ENCODE measurements around the gene G6PD. TPM values are rescaled to one million over a fixed set of nuclear protein-coding genes. Genes with fewer than 3 reads are reported as not detected.

G6PD gene
- total RNA-seq, 1 experiment from 2014 or later, result 72.8 TPM

DNA sequence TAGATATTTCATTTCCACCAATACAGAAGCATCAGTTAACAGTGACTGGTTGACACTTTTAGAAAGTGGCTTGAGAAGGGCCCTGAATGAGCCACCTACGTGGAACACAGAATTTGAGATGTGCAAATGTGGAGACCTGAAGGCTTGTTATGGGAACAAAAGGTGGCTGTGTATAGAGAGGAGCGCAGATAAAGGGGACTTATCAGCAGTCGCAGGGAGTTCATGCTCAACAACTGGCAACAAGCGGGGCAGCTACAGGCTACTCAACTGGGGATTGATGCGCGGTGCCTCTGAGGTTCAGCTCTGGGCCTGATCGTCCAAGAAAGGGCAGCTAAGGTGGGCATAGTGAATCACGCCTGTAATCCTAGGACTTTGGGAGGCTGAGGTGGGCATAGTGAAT lies 27.3 kb downstream of the G6PD start:
- Mint-ChIP-seq H3K4me3 (no peak overlapping the region), H3K4me1 (peaks cover 14% of the 10 kb centered on the region), H3K9me3 (no peaks in the 10 kb centered on the region), H3K27ac (no peak overlapping the region), H3K36me3 (no peaks in the 10 kb centered on the region), H3K27me3 (ENCODE audit: low read depth) (peaks cover 50% of the 10 kb centered on the region)
- DNase-seq (ENCODE audit: low spot score) (no peak), ATAC-seq (no peak)
- TF ChIP-seq ZNF396 (CRISPR knock-in tag; IDR thresholded peaks at IDR 0.05; ENCODE audit: borderline replicate concordance), result no peak
- TF ChIP-seq, protein P1, sequence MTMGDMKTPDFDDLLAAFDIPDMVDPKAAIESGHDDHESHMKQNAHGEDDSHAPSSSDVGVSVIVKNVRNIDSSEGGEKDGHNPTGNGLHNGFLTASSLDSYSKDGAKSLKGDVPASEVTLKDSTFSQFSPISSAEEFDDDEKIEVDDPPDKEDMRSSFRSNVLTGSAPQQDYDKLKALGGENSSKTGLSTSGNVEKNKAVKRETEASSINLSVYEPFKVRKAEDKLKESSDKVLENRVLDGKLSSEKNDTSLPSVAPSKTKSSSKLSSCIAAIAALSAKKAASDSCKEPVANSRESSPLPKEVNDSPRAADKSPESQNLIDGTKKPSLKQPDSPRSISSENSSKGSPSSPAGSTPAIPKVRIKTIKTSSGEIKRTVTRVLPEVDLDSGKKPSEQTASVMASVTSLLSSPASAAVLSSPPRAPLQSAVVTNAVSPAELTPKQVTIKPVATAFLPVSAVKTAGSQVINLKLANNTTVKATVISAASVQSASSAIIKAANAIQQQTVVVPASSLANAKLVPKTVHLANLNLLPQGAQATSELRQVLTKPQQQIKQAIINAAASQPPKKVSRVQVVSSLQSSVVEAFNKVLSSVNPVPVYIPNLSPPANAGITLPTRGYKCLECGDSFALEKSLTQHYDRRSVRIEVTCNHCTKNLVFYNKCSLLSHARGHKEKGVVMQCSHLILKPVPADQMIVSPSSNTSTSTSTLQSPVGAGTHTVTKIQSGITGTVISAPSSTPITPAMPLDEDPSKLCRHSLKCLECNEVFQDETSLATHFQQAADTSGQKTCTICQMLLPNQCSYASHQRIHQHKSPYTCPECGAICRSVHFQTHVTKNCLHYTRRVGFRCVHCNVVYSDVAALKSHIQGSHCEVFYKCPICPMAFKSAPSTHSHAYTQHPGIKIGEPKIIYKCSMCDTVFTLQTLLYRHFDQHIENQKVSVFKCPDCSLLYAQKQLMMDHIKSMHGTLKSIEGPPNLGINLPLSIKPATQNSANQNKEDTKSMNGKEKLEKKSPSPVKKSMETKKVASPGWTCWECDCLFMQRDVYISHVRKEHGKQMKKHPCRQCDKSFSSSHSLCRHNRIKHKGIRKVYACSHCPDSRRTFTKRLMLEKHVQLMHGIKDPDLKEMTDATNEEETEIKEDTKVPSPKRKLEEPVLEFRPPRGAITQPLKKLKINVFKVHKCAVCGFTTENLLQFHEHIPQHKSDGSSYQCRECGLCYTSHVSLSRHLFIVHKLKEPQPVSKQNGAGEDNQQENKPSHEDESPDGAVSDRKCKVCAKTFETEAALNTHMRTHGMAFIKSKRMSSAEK (CRISPR knock-in tag; IDR thresholded peaks at IDR 0.05; ENCODE audit: borderline replicate concordance), result no peak
- TF ChIP-seq, protein P2, sequence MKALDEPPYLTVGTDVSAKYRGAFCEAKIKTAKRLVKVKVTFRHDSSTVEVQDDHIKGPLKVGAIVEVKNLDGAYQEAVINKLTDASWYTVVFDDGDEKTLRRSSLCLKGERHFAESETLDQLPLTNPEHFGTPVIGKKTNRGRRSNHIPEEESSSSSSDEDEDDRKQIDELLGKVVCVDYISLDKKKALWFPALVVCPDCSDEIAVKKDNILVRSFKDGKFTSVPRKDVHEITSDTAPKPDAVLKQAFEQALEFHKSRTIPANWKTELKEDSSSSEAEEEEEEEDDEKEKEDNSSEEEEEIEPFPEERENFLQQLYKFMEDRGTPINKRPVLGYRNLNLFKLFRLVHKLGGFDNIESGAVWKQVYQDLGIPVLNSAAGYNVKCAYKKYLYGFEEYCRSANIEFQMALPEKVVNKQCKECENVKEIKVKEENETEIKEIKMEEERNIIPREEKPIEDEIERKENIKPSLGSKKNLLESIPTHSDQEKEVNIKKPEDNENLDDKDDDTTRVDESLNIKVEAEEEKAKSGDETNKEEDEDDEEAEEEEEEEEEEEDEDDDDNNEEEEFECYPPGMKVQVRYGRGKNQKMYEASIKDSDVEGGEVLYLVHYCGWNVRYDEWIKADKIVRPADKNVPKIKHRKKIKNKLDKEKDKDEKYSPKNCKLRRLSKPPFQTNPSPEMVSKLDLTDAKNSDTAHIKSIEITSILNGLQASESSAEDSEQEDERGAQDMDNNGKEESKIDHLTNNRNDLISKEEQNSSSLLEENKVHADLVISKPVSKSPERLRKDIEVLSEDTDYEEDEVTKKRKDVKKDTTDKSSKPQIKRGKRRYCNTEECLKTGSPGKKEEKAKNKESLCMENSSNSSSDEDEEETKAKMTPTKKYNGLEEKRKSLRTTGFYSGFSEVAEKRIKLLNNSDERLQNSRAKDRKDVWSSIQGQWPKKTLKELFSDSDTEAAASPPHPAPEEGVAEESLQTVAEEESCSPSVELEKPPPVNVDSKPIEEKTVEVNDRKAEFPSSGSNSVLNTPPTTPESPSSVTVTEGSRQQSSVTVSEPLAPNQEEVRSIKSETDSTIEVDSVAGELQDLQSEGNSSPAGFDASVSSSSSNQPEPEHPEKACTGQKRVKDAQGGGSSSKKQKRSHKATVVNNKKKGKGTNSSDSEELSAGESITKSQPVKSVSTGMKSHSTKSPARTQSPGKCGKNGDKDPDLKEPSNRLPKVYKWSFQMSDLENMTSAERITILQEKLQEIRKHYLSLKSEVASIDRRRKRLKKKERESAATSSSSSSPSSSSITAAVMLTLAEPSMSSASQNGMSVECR (CRISPR knock-in tag; IDR thresholded peaks at IDR 0.05; ENCODE audit: borderline replicate concordance), result no peak
- TF ChIP-seq, protein P3, sequence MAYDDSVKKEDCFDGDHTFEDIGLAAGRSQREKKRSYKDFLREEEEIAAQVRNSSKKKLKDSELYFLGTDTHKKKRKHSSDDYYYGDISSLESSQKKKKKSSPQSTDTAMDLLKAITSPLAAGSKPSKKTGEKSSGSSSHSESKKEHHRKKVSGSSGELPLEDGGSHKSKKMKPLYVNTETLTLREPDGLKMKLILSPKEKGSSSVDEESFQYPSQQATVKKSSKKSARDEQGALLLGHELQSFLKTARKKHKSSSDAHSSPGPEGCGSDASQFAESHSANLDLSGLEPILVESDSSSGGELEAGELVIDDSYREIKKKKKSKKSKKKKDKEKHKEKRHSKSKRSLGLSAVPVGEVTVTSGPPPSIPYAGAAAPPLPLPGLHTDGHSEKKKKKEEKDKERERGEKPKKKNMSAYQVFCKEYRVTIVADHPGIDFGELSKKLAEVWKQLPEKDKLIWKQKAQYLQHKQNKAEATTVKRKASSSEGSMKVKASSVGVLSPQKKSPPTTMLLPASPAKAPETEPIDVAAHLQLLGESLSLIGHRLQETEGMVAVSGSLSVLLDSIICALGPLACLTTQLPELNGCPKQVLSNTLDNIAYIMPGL (CRISPR knock-in tag; IDR thresholded peaks at IDR 0.05), result no peak
- TF ChIP-seq GRHL2 (CRISPR knock-in tag; IDR thresholded peaks at IDR 0.05; ENCODE audit: insufficient replicate concordance, severe bottlenecking), result no peak
- TF ChIP-seq JAZF1 (CRISPR knock-in tag; IDR thresholded peaks at IDR 0.05), result no peak
- TF ChIP-seq, protein P4, sequence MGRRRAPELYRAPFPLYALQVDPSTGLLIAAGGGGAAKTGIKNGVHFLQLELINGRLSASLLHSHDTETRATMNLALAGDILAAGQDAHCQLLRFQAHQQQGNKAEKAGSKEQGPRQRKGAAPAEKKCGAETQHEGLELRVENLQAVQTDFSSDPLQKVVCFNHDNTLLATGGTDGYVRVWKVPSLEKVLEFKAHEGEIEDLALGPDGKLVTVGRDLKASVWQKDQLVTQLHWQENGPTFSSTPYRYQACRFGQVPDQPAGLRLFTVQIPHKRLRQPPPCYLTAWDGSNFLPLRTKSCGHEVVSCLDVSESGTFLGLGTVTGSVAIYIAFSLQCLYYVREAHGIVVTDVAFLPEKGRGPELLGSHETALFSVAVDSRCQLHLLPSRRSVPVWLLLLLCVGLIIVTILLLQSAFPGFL (CRISPR knock-in tag; IDR thresholded peaks at IDR 0.05; ENCODE audit: borderline replicate concordance), result no peak
- no peak for TF ChIP-seq MYBL2 (CRISPR knock-in tag; IDR thresholded peaks at IDR 0.05)
- no peak for TF ChIP-seq TEAD1 (CRISPR knock-in tag; IDR thresholded peaks at IDR 0.05)
- TF ChIP-seq JUN (CRISPR knock-in tag; IDR thresholded peaks at IDR 0.05), result no peak
- CTCF ChIA-PET, result interaction anchor here (0.7 to 1.1 kb wide), 2 partner anchors 8 to 12 kb away, joined by 4 read pairs; no protein-coding TSS in a partner anchor
- POLR2A ChIA-PET, result no interaction called here

DNA sequence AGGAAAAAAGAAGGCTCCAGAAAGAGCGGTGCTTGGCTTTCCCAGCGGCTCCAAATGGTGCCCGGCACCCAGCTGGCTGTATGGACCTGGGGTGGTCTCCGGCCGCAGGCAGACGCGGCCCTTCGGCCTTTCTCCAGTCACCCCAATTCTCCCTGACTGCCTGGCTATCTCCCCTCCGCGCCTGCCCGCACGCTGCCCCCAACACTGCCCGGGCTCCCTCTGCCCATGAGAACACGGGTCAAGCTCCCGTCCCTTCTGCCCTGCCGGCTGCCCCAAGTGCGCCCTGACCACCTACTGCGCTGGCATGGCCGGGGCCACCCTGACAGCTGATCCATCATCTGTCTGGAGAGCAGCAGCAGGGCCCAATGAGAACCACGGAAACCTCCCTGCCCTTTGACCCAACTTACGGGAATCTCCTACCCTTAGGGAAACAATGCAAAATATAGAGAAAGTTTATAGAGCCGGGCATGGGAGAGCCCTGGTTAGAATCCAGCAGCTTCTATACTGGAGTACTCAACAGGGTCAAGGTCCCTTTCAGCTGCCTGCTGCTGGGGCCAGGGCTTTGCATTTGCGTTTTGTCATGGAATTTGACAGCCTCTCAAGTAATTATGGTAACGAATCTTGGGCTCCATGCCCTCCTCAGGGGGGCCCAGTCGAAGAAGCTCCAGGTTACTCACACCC lies 29.4 kb downstream of the G6PD start:
- CTCF ChIA-PET, result interaction anchor here (0.8 to 2.1 kb wide), 2 partner anchors 10 to 144 kb away, joined by 3 to 12 read pairs; no protein-coding TSS in a partner anchor
- peak overlapping the region; percentile 74 for H3K4me3 Mint-ChIP-seq
- H3K27ac Mint-ChIP-seq, result peak overlapping the region; percentile 84
- ATAC-seq (peak; percentile 6), DNase-seq (ENCODE audit: low spot score) (peak; percentile 27)
- POLR2A ChIA-PET, result interaction anchor here (1.1 to 2.5 kb wide), 4 partner anchors 10 to 31 kb away, joined by 3 to 13 read pairs (median 8); partner anchors contain the start of genes G6PD, IKBKG, SLC10A3 and UBL4A
- H3K9me3 Mint-ChIP-seq, result no peaks in the 10 kb centered on the region
- TF ChIP-seq, protein P5, sequence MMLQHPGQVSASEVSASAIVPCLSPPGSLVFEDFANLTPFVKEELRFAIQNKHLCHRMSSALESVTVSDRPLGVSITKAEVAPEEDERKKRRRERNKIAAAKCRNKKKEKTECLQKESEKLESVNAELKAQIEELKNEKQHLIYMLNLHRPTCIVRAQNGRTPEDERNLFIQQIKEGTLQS (CRISPR knock-in tag; conservative IDR thresholded peaks at IDR 0.05), result no peak
- TF ChIP-seq, protein P6, sequence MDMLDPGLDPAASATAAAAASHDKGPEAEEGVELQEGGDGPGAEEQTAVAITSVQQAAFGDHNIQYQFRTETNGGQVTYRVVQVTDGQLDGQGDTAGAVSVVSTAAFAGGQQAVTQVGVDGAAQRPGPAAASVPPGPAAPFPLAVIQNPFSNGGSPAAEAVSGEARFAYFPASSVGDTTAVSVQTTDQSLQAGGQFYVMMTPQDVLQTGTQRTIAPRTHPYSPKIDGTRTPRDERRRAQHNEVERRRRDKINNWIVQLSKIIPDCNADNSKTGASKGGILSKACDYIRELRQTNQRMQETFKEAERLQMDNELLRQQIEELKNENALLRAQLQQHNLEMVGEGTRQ (CRISPR knock-in tag; IDR thresholded peaks at IDR 0.05), result 0 out of 2 replicates have a peak, but pooled peaks have one; percentile 3
- H3K36me3 Mint-ChIP-seq, result no peaks in the 10 kb centered on the region
- peaks cover 14% of the 10 kb centered on the region for H3K4me1 Mint-ChIP-seq
- H3K27me3 Mint-ChIP-seq (ENCODE audit: low read depth), result peaks cover 29% of the 10 kb centered on the region
